ENCODE measurements around the gene SMIM14. TPM values are rescaled to one million over a fixed set of nuclear protein-coding genes. Genes with fewer than 3 reads are reported as not detected.

SMIM14 gene
- total RNA-seq, 3 donors from 2014 or later (not counting 1 experiment from before 2014, with no cell fraction given): 12.6 to 21.8 (median 15.2) TPM

DNA sequence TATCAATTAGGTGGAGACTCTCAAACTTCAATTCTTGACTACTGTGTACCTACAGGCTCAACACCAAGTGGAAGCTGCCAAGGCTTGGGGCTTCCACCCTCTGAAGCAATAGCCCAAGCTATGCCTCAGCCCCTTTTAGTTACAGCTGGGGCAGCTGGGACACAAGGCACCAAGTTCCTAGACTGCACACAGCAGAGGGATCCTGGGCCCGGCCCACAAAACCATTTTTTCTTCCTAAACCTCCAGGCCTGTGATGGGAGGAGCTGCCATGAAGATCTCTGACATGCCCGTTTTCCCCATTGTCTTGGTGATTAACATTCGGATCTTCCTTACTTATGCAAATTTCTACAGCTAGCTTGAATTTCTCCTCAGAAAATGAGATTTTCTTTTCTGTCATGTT, 108.0 kb downstream of the SMIM14 start:
- DNase-seq: no peak
- Histone ChIP-seq H3K27me3 (ENCODE audit: control insufficient read depth, insufficient read depth, low read length) (no peaks in the 10 kb centered on the region), H3K9me3 (ENCODE audit: control insufficient read depth, insufficient read depth, low read length) (no peaks in the 10 kb centered on the region), H3K4me1 (ENCODE audit: control insufficient read depth, insufficient read depth, low read length) (peaks cover 18% of the 10 kb centered on the region), H3K36me3 (ENCODE audit: control insufficient read depth, insufficient read depth, low read length) (no peaks in the 10 kb centered on the region), H3K27ac (ENCODE audit: low read length) (no peak overlapping the region), H3K4me3 (ENCODE audit: low read length) (no peak overlapping the region)
- Mint-ChIP-seq H3K9me3 (no peaks in the 10 kb centered on the region), H3K4me1 (peaks cover 13 to 19% of the 10 kb centered on the region in 2 donors), H3K36me3 (no peaks in the 10 kb centered on the region), H3K27me3 (ENCODE audit: low read depth in 2 of 2) (no peaks in the 10 kb centered on the region), H3K27ac (no peak overlapping the region), H3K4me3 (no peak overlapping the region)
- 90% methylated on average over 3 of the region's 3 CpGs for WGBS (ENCODE audit: insufficient coverage)
- intact Hi-C loops (cut with micrococcal nuclease): no loop called here
- TF ChIP-seq, protein P1, sequence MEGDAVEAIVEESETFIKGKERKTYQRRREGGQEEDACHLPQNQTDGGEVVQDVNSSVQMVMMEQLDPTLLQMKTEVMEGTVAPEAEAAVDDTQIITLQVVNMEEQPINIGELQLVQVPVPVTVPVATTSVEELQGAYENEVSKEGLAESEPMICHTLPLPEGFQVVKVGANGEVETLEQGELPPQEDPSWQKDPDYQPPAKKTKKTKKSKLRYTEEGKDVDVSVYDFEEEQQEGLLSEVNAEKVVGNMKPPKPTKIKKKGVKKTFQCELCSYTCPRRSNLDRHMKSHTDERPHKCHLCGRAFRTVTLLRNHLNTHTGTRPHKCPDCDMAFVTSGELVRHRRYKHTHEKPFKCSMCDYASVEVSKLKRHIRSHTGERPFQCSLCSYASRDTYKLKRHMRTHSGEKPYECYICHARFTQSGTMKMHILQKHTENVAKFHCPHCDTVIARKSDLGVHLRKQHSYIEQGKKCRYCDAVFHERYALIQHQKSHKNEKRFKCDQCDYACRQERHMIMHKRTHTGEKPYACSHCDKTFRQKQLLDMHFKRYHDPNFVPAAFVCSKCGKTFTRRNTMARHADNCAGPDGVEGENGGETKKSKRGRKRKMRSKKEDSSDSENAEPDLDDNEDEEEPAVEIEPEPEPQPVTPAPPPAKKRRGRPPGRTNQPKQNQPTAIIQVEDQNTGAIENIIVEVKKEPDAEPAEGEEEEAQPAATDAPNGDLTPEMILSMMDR (IDR thresholded peaks at IDR 0.05): no peak
- no peak for ATAC-seq

DNA sequence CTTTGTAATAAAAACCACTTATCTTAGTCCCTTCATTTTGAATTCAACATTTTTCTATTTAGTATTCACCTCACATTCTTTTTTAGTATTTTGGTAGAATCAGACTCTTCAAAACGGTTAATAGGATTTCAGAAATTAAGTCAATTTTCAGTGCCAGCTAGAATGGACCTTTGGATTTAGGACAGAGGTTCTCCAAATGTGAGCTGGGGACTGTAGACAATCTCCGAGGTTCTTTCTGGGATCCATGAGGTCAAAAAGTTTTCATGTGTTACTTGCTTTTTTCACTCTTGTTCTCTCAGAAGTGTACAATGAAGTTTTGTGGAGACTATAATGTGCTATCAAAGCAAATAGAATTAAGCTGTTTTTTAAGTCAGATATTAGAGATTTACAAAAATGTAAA, 109.1 kb downstream of the SMIM14 start:
- H3K9me3 Mint-ChIP-seq: no peaks in the 10 kb centered on the region
- Histone ChIP-seq H3K27me3 (ENCODE audit: control insufficient read depth, insufficient read depth, low read length) (no peaks in the 10 kb centered on the region), H3K9me3 (ENCODE audit: control insufficient read depth, insufficient read depth, low read length) (no peaks in the 10 kb centered on the region), H3K27ac (ENCODE audit: low read length) (no peak overlapping the region), H3K36me3 (ENCODE audit: control insufficient read depth, insufficient read depth, low read length) (no peaks in the 10 kb centered on the region), H3K4me3 (ENCODE audit: low read length) (no peak overlapping the region), H3K4me1 (ENCODE audit: control insufficient read depth, insufficient read depth, low read length) (peaks cover 18% of the 10 kb centered on the region)
- intact Hi-C loops (cut with micrococcal nuclease): loop anchor here (5.0 kb wide), 2 partner anchors 168 to 347 kb away; partner anchors contain the start of genes UBE2K and WDR19
- TF ChIP-seq, protein P1 (IDR thresholded peaks at IDR 0.05): no peak
- DNase-seq: no peak
- 93% methylated on average over 2 of the region's 2 CpGs for WGBS (ENCODE audit: insufficient coverage)
- H3K36me3 Mint-ChIP-seq: no peaks in the 10 kb centered on the region
- H3K27ac Mint-ChIP-seq: no peak overlapping the region
- peaks cover 13 to 20% of the 10 kb centered on the region in 2 donors for H3K4me1 Mint-ChIP-seq
- H3K27me3 Mint-ChIP-seq (ENCODE audit: low read depth in 2 of 2): no peaks in the 10 kb centered on the region
- H3K4me3 Mint-ChIP-seq: peak overlapping the region; percentile 31
- no peak for ATAC-seq

DNA sequence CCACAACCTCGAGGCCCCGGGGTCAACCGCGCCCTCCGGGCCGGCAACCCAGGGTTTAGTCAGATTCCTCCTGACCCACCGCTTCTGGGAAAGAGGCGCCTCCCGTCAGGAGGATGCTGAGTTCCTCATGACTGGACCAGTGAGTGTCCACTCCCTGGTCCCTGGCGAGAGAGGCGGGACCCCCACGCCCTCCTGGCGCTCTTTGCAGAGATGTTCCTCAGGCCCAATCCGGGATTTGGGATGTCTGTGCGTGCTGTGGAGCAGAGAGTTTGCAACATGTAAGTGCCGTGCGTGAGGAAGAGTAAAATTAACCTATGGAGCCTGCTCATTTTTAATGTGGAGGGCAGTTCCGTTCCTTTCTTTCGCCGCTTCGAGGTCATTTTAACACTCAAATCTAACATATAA, 110.6 kb downstream of the SMIM14 start:
- Mint-ChIP-seq H3K4me1 (peaks cover 13 to 20% of the 10 kb centered on the region in 2 donors), H3K9me3 (no peaks in the 10 kb centered on the region), H3K36me3 (no peaks in the 10 kb centered on the region), H3K27me3 (ENCODE audit: low read depth in 2 of 2) (no peaks in the 10 kb centered on the region), H3K4me3 (peak overlapping the region; percentile 96), H3K27ac (peak overlapping the region; percentile 78 to 92)
- DNase-seq (no peak), ATAC-seq (no peak)
- H3K9me3 ChIP-seq (ENCODE audit: control insufficient read depth, insufficient read depth, low read length): no peaks in the 10 kb centered on the region
- H3K27me3 ChIP-seq (ENCODE audit: control insufficient read depth, insufficient read depth, low read length): no peaks in the 10 kb centered on the region
- peak overlapping the region; percentile 68 for H3K27ac ChIP-seq (ENCODE audit: low read length)
- WGBS (ENCODE audit: insufficient coverage): 3% methylated on average over 17 of the region's 21 CpGs
- TF ChIP-seq, protein P1 (IDR thresholded peaks at IDR 0.05): no peak
- intact Hi-C loops (cut with micrococcal nuclease): loop anchor here (5.0 kb wide), 2 partner anchors 169 to 346 kb away; partner anchors contain the start of genes UBE2K and WDR19
- no peaks in the 10 kb centered on the region for H3K36me3 ChIP-seq (ENCODE audit: control insufficient read depth, insufficient read depth, low read length)
- H3K4me1 ChIP-seq (ENCODE audit: control insufficient read depth, insufficient read depth, low read length): peaks cover 18% of the 10 kb centered on the region
- peak overlapping the region; percentile 93 for H3K4me3 ChIP-seq (ENCODE audit: low read length)

Measured in natural killer cell (primary cell).